Liver (tissue), 9 donors: ENCODE measurements around the gene POT1. TPM values are rescaled to one million over a fixed set of nuclear protein-coding genes. Genes with fewer than 3 reads are reported as not detected.

Source experiments
- DNase-seq: peaks from one replicate; pipeline ENCODE4 v3.0.0-alpha.2; 2017; ENCODE audit warnings: low spot score
- H3K27ac ChIP-seq, 2 donors: one replicate each; pipeline ENCODE4 v1.7.0; 2013; ENCODE audit warnings: inconsistent platforms in 2 of 2, low read length in 2 of 2, control low read depth in 1 of 2, low read depth in 1 of 2, mild to moderate bottlenecking in 1 of 2
- H3K27me3 ChIP-seq, 4 donors: one replicate each; pipeline versions ENCODE4 v1.6.1 to v1.7.0; 2013; ENCODE audit warnings: low read length in 3 of 4, inconsistent platforms in 1 of 4, mild to moderate bottlenecking in 1 of 4, moderate library complexity in 1 of 4; ENCODE audit not compliant: control insufficient read depth in 4 of 4, insufficient read depth in 4 of 4
- H3K36me3 ChIP-seq, 4 donors: one replicate each; pipeline versions ENCODE4 v1.6.1 to v1.7.0; 2013; ENCODE audit warnings: low read length in 3 of 4, mild to moderate bottlenecking in 3 of 4, low read depth in 1 of 4, moderate library complexity in 1 of 4; ENCODE audit not compliant: control insufficient read depth in 4 of 4, insufficient read depth in 3 of 4
- H3K4me1 ChIP-seq, 4 donors: one replicate each; pipeline versions ENCODE4 v1.6.1 to v1.7.0; 2013; ENCODE audit warnings: low read length in 3 of 4, mild to moderate bottlenecking in 3 of 4, moderate library complexity in 1 of 4; ENCODE audit not compliant: control insufficient read depth in 4 of 4, insufficient read depth in 4 of 4
- H3K4me3 ChIP-seq, 3 donors: one replicate each; pipeline versions ENCODE4 v1.6.1 to v1.7.0; 2013; ENCODE audit warnings: low read length in 3 of 3, control low read depth in 1 of 3, low read depth in 1 of 3, mild to moderate bottlenecking in 1 of 3
- H3K9ac ChIP-seq, 2 donors: one replicate each; pipeline ENCODE4 v1.7.0; 2013; ENCODE audit warnings: low read length in 2 of 2, mild to moderate bottlenecking in 2 of 2, moderate library complexity in 2 of 2, control low read depth in 1 of 2, low read depth in 1 of 2
- H3K9me3 ChIP-seq, 4 donors: one replicate each; pipeline versions ENCODE4 v1.6.1 to v1.7.0; 2013; ENCODE audit warnings: low read length in 3 of 4; ENCODE audit not compliant: control insufficient read depth in 4 of 4
- EGR1 ChIP-seq, 2 donors: IDR thresholded peaks; 2 replicates each; pipeline ENCODE4 v1.6.1; 2016 to 2018; ENCODE audit warnings: antibody characterized with exemption in 2 of 2, low read depth in 2 of 2
- FOXA1 ChIP-seq: IDR thresholded peaks from 2 replicates; pipeline ENCODE4 v1.6.1; 2016; ENCODE audit warnings: antibody characterized with exemption
- FOXA2 ChIP-seq: IDR thresholded peaks from 2 replicates; pipeline ENCODE4 v1.6.1; 2016; ENCODE audit warnings: antibody characterized with exemption
- GABPA ChIP-seq, 2 donors: IDR thresholded peaks in 1 of 2; conservative IDR thresholded peaks in 1 of 2; 2 replicates each; pipeline ENCODE4 v1.6.1; 2016; ENCODE audit warnings: antibody characterized with exemption in 2 of 2, mild to moderate bottlenecking in 1 of 2, moderate library complexity in 1 of 2
- HNF4A ChIP-seq, 2 donors: conservative IDR thresholded peaks; 2 replicates each; pipeline ENCODE4 v1.6.1; 2016; ENCODE audit warnings: antibody characterized with exemption in 2 of 2, mild to moderate bottlenecking in 2 of 2
- HNF4G ChIP-seq: IDR thresholded peaks from 2 replicates; pipeline ENCODE4 v1.6.1; 2016; ENCODE audit warnings: antibody characterized with exemption
- JUND ChIP-seq, 2 donors: IDR thresholded peaks; 2 replicates each; pipeline ENCODE4 v1.6.1; 2016; ENCODE audit warnings: antibody characterized with exemption in 2 of 2
- NR2F2 ChIP-seq: IDR thresholded peaks from 2 replicates; pipeline ENCODE4 v1.6.1; 2016; ENCODE audit warnings: antibody characterized with exemption
- RAD21 ChIP-seq, 2 donors: IDR thresholded peaks; 2 replicates each; pipeline ENCODE4 v1.6.1; 2016; ENCODE audit warnings: antibody characterized with exemption in 2 of 2, mild to moderate bottlenecking in 2 of 2
- RXRA ChIP-seq, 2 donors: IDR thresholded peaks; 2 replicates each; pipeline ENCODE4 v1.6.1; 2017 to 2018; ENCODE audit warnings: antibody characterized with exemption in 2 of 2, mild to moderate bottlenecking in 1 of 2
- SP1 ChIP-seq: IDR thresholded peaks from 2 replicates; pipeline ENCODE4 v1.6.1; 2018; ENCODE audit warnings: antibody characterized with exemption, mild to moderate bottlenecking
- TAF1 ChIP-seq: conservative IDR thresholded peaks from 2 replicates; pipeline ENCODE4 v1.6.1; 2016; ENCODE audit warnings: antibody characterized with exemption, mild to moderate bottlenecking
- YY1 ChIP-seq: IDR thresholded peaks from 2 replicates; pipeline ENCODE4 v1.6.1; 2016; ENCODE audit warnings: antibody characterized with exemption, mild to moderate bottlenecking
- WGBS: extraction: QIAGEN DNeasy Blood & Tissue Kit; methylation state at CpG from one replicate; pipeline ENCODE4 v1.1.7; 2013; 5-methylcytosine and 5-hydroxymethylcytosine counted together
- polyA plus RNA-seq, 2 donors: library from polyadenylated mRNA; stranded (reverse) in 1 of 2; unstranded in 1 of 2; fragments of 200-250 nt in 1 of 2; fragments of >200 nt in 1 of 2; fragmentation: Nextera tagmentation in 1 of 2; extraction: Ambion mirVana in 1 of 2; gene quantifications; one replicate each; pipeline versions ENCODE4 v1.2.1 to v1.2.3, GENCODE V29; 2013 to 2015
- total RNA-seq, 2 donors: library from RNA; depleted of rRNA; stranded (reverse); fragments of >200 nt; gene quantifications; one replicate each; pipeline ENCODE4 v1.2.3, GENCODE V29; 2014
- TF ChIP-seq, protein P1 (sequence below): fragments of 150-350 bp; IDR thresholded peaks from 2 replicates; pipeline ENCODE4 v1.5.1; 2017; ENCODE audit warnings: improper control_type of control experiment, low read depth, low read length; ENCODE audit not compliant: missing input control
- TF ChIP-seq, protein P2 (sequence below): IDR thresholded peaks from 2 replicates; pipeline ENCODE4 v1.6.1; 2016; ENCODE audit warnings: antibody characterized with exemption
- TF ChIP-seq, protein P3 (sequence below): IDR thresholded peaks from 2 replicates; pipeline ENCODE4 v1.6.1; 2016; ENCODE audit warnings: antibody characterized with exemption
- TF ChIP-seq, protein P4 (sequence below): IDR thresholded peaks from 2 replicates; pipeline ENCODE4 v1.6.1; 2016; ENCODE audit warnings: antibody characterized with exemption
- TF ChIP-seq, protein P5 (sequence below): IDR thresholded peaks from 2 replicates; pipeline ENCODE4 v1.6.1; 2016; ENCODE audit warnings: antibody characterized with exemption, mild to moderate bottlenecking
- donor health status: healthy.
- donor health status: healthy.
- donor health status: healthy.
- donor health status: healthy.
- donor health status: healthy.

The POT1 gene
- total and polyA plus RNA-seq, 4 donors, result 4.9 to 35.5 (median 8.5) TPM

DNA sequence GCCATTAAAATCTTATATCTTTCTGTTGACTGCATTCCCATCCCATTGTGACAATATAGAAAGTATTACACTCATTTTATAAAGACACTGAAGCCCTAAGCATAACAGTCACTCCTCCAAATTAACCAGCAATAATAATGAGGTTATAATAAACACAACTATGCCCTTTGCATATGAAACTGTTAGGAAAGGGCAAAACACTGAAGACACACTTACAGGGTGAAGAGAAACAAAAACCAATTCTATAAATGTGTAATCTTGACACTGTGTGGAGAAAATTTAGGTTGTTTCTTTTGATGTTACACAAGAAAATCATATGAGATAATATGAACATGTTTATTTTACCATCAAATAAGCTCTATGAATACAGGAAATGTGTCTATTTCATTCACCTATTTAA is 150.0 kb downstream of the POT1 start:
- peaks cover 0 to 3% (median 0%) of the 10 kb centered on the region in 4 donors for H3K27me3 ChIP-seq
- no peaks in the 10 kb centered on the region for H3K4me1 ChIP-seq
- no peak for DNase-seq
- no peak overlapping the region for H3K27ac ChIP-seq
- no peaks in the 10 kb centered on the region for H3K36me3 ChIP-seq
- H3K4me3 ChIP-seq, result no peak overlapping the region
- no peaks in the 10 kb centered on the region for H3K9me3 ChIP-seq
- TF ChIP-seq, protein P1, sequence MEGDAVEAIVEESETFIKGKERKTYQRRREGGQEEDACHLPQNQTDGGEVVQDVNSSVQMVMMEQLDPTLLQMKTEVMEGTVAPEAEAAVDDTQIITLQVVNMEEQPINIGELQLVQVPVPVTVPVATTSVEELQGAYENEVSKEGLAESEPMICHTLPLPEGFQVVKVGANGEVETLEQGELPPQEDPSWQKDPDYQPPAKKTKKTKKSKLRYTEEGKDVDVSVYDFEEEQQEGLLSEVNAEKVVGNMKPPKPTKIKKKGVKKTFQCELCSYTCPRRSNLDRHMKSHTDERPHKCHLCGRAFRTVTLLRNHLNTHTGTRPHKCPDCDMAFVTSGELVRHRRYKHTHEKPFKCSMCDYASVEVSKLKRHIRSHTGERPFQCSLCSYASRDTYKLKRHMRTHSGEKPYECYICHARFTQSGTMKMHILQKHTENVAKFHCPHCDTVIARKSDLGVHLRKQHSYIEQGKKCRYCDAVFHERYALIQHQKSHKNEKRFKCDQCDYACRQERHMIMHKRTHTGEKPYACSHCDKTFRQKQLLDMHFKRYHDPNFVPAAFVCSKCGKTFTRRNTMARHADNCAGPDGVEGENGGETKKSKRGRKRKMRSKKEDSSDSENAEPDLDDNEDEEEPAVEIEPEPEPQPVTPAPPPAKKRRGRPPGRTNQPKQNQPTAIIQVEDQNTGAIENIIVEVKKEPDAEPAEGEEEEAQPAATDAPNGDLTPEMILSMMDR, result no peak
- no peak for TF ChIP-seq HNF4G
- TF ChIP-seq GABPA (IDR thresholded peaks at IDR 0.05 in 1 of 2, conservative IDR thresholded peaks at IDR 0.05 in 1 of 2), result no peak
- no peak overlapping the region for H3K9ac ChIP-seq

DNA sequence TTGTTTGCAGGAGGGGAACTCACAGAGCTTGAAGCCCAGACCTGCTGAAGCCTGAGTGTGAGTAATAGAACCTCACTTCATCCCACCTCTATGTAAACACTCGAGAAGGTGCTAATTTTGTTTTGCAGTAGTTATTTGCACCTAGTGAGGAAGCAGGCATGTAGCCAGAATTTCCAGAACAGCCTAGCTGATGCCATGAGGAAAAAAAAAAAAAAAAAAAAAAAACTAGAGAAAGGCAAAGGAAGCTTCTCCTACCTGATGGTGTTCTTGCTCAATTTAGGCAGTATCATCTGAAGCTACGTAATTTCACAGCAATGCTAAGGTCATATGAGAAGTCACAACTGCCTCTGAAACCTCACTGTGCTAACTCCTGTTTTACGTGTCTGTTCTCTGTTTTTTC is 150.4 kb downstream of the POT1 start:
- WGBS, result 59% methylated on average over 3 of the region's 3 CpGs
- no peaks in the 10 kb centered on the region for H3K36me3 ChIP-seq
- no peaks in the 10 kb centered on the region for H3K9me3 ChIP-seq
- peaks cover 0 to 3% (median 0%) of the 10 kb centered on the region in 4 donors for H3K27me3 ChIP-seq
- no peak overlapping the region for H3K4me3 ChIP-seq
- TF ChIP-seq, protein P1, result no peak
- TF ChIP-seq FOXA2 (no peak), TAF1 (no peak), SP1 (no peak), EGR1 (IDR thresholded peaks at IDR 0.05; ENCODE audit: low read depth in 2 of 2) (no peak), NR2F2 (no peak), JUND (IDR thresholded peaks at IDR 0.05) (no peak), HNF4A (conservative IDR thresholded peaks at IDR 0.05) (no peak), YY1 (no peak), RXRA (IDR thresholded peaks at IDR 0.05) (no peak), RAD21 (IDR thresholded peaks at IDR 0.05) (no peak), GABPA (IDR thresholded peaks at IDR 0.05 in 1 of 2, conservative IDR thresholded peaks at IDR 0.05 in 1 of 2) (no peak), HNF4G (no peak), FOXA1 (no peak)
- TF ChIP-seq, protein P2, sequence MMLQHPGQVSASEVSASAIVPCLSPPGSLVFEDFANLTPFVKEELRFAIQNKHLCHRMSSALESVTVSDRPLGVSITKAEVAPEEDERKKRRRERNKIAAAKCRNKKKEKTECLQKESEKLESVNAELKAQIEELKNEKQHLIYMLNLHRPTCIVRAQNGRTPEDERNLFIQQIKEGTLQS, result no peak
- TF ChIP-seq, protein P3, sequence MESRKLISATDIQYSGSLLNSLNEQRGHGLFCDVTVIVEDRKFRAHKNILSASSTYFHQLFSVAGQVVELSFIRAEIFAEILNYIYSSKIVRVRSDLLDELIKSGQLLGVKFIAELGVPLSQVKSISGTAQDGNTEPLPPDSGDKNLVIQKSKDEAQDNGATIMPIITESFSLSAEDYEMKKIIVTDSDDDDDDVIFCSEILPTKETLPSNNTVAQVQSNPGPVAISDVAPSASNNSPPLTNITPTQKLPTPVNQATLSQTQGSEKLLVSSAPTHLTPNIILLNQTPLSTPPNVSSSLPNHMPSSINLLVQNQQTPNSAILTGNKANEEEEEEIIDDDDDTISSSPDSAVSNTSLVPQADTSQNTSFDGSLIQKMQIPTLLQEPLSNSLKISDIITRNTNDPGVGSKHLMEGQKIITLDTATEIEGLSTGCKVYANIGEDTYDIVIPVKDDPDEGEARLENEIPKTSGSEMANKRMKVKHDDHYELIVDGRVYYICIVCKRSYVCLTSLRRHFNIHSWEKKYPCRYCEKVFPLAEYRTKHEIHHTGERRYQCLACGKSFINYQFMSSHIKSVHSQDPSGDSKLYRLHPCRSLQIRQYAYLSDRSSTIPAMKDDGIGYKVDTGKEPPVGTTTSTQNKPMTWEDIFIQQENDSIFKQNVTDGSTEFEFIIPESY, result no peak
- TF ChIP-seq, protein P4, sequence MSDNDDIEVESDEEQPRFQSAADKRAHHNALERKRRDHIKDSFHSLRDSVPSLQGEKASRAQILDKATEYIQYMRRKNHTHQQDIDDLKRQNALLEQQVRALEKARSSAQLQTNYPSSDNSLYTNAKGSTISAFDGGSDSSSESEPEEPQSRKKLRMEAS, result no peak
- TF ChIP-seq, protein P5, sequence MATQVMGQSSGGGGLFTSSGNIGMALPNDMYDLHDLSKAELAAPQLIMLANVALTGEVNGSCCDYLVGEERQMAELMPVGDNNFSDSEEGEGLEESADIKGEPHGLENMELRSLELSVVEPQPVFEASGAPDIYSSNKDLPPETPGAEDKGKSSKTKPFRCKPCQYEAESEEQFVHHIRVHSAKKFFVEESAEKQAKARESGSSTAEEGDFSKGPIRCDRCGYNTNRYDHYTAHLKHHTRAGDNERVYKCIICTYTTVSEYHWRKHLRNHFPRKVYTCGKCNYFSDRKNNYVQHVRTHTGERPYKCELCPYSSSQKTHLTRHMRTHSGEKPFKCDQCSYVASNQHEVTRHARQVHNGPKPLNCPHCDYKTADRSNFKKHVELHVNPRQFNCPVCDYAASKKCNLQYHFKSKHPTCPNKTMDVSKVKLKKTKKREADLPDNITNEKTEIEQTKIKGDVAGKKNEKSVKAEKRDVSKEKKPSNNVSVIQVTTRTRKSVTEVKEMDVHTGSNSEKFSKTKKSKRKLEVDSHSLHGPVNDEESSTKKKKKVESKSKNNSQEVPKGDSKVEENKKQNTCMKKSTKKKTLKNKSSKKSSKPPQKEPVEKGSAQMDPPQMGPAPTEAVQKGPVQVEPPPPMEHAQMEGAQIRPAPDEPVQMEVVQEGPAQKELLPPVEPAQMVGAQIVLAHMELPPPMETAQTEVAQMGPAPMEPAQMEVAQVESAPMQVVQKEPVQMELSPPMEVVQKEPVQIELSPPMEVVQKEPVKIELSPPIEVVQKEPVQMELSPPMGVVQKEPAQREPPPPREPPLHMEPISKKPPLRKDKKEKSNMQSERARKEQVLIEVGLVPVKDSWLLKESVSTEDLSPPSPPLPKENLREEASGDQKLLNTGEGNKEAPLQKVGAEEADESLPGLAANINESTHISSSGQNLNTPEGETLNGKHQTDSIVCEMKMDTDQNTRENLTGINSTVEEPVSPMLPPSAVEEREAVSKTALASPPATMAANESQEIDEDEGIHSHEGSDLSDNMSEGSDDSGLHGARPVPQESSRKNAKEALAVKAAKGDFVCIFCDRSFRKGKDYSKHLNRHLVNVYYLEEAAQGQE, result no peak
- DNase-seq, result no peak
- no peaks in the 10 kb centered on the region for H3K4me1 ChIP-seq
- H3K27ac ChIP-seq, result no peak overlapping the region
- H3K9ac ChIP-seq, result no peak overlapping the region
